ENCODE measurements around the gene UBE2G1. TPM values are rescaled to one million over a fixed set of nuclear protein-coding genes. Genes with fewer than 3 reads are reported as not detected.

Gene UBE2G1
- total and polyA plus RNA-seq, 2 of the 13 experiments (the other 11 are each of a cell fraction or from before 2014, with no cell fraction given): 27.9 to 42.6 TPM

GRCh38 chr17:4409659-4410058 lies 43.2 kb upstream of the UBE2G1 start (continued):
- TF ChIP-seq MEIS2 (CRISPR knock-in tag; IDR thresholded peaks at IDR 0.05): no peak
- no peak for TF ChIP-seq MAFF (IDR thresholded peaks at IDR 0.05; ENCODE audit: low read depth, low read length)

DNA sequence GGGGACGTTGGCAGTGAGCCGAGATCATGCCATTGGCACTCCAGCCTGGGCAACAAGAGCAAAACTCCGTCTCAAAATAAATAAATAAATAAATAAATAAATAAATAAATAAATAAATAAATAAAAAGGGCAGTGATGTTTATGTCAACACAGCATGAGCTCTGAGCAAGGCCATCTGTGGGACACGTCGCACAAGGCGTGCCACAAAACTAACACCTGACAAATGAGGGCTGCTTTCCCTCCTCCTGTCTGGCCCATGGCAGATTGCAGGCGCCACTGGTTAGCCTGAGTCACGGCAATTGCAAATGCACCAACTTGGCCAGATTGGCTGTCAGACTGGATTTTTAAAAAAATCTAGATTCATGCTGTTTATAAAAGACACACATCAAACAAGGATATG lies 41.4 kb upstream of the UBE2G1 start:
- in situ Hi-C loops (cut with HindIII; ENCODE audit: extremely low pct_ligation_motif_present, low pct_unique_long_range_greater_than_20kb) (no loop called here), intact Hi-C loops (cut with micrococcal nuclease; ENCODE audit: unreplicated experiment) (no loop called here)
- ChIA-PET CTCF (ENCODE audit: low intra/inter-chr PET ratio, low total read pairs) (no interaction called here), POLR2A (no interaction called here)
- H2AFZ ChIP-seq (ENCODE audit: low read length): no peak overlapping the region
- no peak overlapping the region for H3K9ac ChIP-seq (ENCODE audit: insufficient read depth, low read depth, low read length)
- no peaks in the 10 kb centered on the region for H4K20me1 ChIP-seq (ENCODE audit: insufficient read depth, low read length)
- no TSS peak for BruUV-seq (replicated peaks)
- no peaks in the 10 kb centered on the region for H3K79me2 ChIP-seq (ENCODE audit: insufficient read depth, low read length)
- no peaks in the 10 kb centered on the region; a peak in 1 of 5 replicates for H3K27me3 ChIP-seq (ENCODE audit: control insufficient read depth in 1 of 2, insufficient read depth in 2 of 2, low read length in 2 of 2)
- peak overlapping the region; percentile 3; the same call in 1 of the 2 replicates for H3K4me2 ChIP-seq (ENCODE audit: low read depth, low read length)
- H3K9me3 ChIP-seq (ENCODE audit: low read length): no peaks in the 10 kb centered on the region
- H3K4me1 ChIP-seq (ENCODE audit: insufficient read depth, low read length): peaks cover 20% of the 10 kb centered on the region
- H3K27ac ChIP-seq (ENCODE audit: extremely low read length, insufficient read depth, low read length): no peak overlapping the region
- FAIRE-seq (no peak), DNase-seq (ENCODE audit: low spot score) (peak; percentile 18), ATAC-seq (no peak; the same call in 2 of the 3 replicates)
- WGBS (ENCODE audit: low lambda C conversion rate): 13% methylated on average over 8 of the region's 8 CpGs
- no peak overlapping the region for H3K4me3 ChIP-seq (replicated peaks in 1 of 3; ENCODE audit: insufficient read depth in 1 of 3, low read depth in 2 of 3, low read length in 3 of 3)
- H3K36me3 ChIP-seq (replicated peaks in 1 of 2; ENCODE audit: control insufficient read depth in 1 of 2, insufficient read depth in 2 of 2, low read length in 2 of 2): no peaks in the 10 kb centered on the region
- TF ChIP-seq MAX (IDR thresholded peaks at IDR 0.05) (no peak), HMGXB4 (CRISPR knock-in tag; IDR thresholded peaks at IDR 0.05; ENCODE audit: borderline replicate concordance in 1 of 2, low read depth in 1 of 2) (no peak), HNRNPK (IDR thresholded peaks at IDR 0.05; ENCODE audit: low read depth, low read length, poor library complexity, severe bottlenecking) (no peak), ZNF468 (CRISPR knock-in tag; IDR thresholded peaks at IDR 0.05) (no peak), ZNF451 (CRISPR knock-in tag; IDR thresholded peaks at IDR 0.05) (no peak), ZNF281 (CRISPR knock-in tag; IDR thresholded peaks at IDR 0.05; ENCODE audit: borderline replicate concordance) (no peak), ZNF276 (CRISPR knock-in tag; IDR thresholded peaks at IDR 0.05; ENCODE audit: low read depth) (no peak), ZSCAN12 (CRISPR knock-in tag; IDR thresholded peaks at IDR 0.05) (no peak), RELA (CRISPR knock-in tag; IDR thresholded peaks at IDR 0.05) (no peak)
- TF ChIP-seq, protein P1, sequence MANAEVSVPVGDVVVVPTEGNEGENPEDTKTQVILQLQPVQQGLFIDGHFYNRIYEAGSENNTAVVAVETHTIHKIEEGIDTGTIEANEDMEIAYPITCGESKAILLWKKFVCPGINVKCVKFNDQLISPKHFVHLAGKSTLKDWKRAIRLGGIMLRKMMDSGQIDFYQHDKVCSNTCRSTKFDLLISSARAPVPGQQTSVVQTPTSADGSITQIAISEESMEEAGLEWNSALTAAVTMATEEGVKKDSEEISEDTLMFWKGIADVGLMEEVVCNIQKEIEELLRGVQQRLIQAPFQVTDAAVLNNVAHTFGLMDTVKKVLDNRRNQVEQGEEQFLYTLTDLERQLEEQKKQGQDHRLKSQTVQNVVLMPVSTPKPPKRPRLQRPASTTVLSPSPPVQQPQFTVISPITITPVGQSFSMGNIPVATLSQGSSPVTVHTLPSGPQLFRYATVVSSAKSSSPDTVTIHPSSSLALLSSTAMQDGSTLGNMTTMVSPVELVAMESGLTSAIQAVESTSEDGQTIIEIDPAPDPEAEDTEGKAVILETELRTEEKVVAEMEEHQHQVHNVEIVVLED (CRISPR knock-in tag; IDR thresholded peaks at IDR 0.05; ENCODE audit: borderline replicate concordance): no peak
- TF ChIP-seq, protein P2, sequence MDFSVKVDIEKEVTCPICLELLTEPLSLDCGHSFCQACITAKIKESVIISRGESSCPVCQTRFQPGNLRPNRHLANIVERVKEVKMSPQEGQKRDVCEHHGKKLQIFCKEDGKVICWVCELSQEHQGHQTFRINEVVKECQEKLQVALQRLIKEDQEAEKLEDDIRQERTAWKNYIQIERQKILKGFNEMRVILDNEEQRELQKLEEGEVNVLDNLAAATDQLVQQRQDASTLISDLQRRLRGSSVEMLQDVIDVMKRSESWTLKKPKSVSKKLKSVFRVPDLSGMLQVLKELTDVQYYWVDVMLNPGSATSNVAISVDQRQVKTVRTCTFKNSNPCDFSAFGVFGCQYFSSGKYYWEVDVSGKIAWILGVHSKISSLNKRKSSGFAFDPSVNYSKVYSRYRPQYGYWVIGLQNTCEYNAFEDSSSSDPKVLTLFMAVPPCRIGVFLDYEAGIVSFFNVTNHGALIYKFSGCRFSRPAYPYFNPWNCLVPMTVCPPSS (IDR thresholded peaks at IDR 0.05): no peak

Data from HepG2 (cell line).